Stimulated activated CD8-positive, alpha-beta memory T cell treated with anti-CD3 and anti-CD28 coated beads, Interleukin-2, amount 100 ng/mL, for 1 hour (primary cell): ENCODE measurements around the gene ELMO1.

Experiments used
- DNase-seq, 2 donors: peaks; one replicate each; pipeline ENCODE4 v3.0.0-alpha.2; 2020; ENCODE audit warnings: low read depth in 2 of 2

Gene ELMO1

GRCh38 chr7:37430640-37431039, 18.0 kb downstream of the ELMO1 start:
- DNase-seq: no peak

- DNase-seq: no peak
Observed at GRCh38 chr7:37430171-37430570, 18.5 kb downstream of the ELMO1 start.

GRCh38 chr7:37429435-37429791, 19.3 kb downstream of the ELMO1 start:
- no peak for DNase-seq

DNA sequence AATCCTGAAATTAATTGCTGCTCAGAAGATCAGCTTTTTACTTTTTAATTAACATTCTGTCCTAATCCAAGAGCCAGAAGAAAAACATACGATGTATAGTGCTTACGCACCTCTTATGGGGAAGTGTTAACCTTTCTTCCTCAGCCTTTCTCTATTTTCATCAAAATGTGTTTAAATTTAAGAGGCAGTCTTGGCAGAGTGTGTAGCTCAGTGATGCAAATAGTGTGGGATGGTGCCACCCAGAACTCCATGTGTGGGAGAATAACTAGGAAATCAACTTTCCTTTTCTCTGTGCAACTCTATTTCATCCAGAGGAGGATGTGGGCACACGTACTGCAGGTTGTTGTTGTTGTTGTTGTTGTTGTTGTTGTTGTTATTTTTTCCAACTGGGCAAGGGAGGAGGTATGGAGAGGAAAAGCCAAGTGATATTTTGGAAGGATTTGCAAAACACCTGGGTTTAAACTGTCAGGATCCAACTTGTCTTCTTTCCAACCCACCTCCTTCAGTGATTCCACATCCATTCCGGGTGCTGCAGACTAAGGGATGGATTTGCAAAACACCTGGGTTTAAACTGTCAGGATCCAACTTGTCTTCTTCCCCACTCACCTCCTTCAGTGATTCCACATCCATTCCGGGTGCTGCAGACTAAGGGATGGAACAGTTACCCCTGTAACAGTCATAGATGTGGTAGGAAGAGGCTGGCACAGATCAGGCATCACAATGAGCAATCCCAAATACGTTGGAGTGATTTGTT, 19.8 kb downstream of the ELMO1 start:
- no peak for DNase-seq

DNA sequence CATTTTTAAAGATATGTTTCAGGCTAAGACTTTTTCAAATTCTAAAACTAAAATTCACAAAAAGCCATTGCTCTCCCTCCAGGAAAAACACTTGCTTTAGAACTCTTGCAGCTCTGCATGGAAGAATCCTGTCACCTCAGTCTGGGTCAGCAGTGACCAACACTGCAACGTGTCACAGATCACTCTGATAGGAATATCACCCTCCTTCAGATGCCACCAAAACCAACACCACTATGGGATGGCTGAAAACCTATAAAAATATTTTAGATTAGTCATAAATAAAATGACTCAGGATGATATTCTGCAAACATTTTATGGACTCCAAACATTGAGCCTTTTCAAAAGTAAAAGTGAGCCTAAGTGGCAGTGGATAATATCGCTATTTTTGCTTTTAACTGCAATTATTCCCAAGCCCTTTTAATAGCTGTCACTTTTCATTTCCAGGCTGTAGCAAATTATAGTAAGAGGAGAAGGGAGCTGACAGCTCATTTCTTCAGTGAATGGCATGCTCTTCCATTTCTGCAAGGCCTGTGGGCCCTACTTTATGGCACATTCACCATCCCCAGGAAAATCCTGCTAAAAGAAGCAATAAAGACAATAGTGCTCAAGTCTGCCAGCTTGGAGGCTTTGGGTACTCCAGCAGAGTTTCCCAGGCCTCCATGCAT, 21.3 kb downstream of the ELMO1 start:
- no peak for DNase-seq

GRCh38 chr7:37425498-37425897, 23.2 kb downstream of the ELMO1 start:
- no peak for DNase-seq

GRCh38 chr7:37424995-37425394, 23.7 kb downstream of the ELMO1 start:
- no peak for DNase-seq

- no peak for DNase-seq
Observed at GRCh38 chr7:37424521-37424920, 24.1 kb downstream of the ELMO1 start.

DNA sequence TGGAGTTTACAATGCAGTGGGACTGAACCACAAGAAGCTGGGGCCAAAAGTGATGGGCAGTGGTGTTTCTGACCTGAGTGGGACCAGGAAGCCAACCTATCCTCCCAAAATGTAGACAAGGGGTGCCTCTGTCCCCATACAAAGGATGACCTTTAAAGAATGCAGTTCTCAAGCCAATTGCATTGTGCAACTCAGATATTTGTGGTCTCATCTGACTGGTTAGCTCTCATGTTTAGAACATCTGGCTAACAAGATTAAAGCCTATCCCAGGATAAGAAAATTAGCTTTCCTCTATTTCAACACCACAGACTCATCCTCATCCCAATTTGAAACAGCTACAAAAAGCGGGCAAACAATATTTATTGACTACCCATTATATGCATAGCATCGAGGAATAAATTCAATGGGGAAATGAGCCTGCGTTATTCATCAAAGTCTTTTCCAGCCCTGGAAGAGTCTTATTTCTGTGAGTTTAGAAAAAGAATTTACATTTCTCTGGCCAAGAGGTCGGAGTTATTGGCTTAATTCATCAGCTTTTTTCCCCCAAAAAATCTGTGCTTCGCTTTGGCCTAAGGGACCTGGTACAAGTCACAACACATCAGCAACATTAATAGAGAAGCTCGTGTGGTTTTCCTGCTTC, 26.7 kb downstream of the ELMO1 start:
- DNase-seq: no peak

- DNase-seq: no peak
Observed at GRCh38 chr7:37420946-37421695, 27.5 kb downstream of the ELMO1 start.

GRCh38 chr7:37419496-37419895, 29.2 kb downstream of the ELMO1 start:
- DNase-seq: no peak

GRCh38 chr7:37418381-37418780, 30.3 kb downstream of the ELMO1 start:
- DNase-seq: no peak

GRCh38 chr7:37417107-37417474, 31.6 kb downstream of the ELMO1 start:
- no peak for DNase-seq

DNA sequence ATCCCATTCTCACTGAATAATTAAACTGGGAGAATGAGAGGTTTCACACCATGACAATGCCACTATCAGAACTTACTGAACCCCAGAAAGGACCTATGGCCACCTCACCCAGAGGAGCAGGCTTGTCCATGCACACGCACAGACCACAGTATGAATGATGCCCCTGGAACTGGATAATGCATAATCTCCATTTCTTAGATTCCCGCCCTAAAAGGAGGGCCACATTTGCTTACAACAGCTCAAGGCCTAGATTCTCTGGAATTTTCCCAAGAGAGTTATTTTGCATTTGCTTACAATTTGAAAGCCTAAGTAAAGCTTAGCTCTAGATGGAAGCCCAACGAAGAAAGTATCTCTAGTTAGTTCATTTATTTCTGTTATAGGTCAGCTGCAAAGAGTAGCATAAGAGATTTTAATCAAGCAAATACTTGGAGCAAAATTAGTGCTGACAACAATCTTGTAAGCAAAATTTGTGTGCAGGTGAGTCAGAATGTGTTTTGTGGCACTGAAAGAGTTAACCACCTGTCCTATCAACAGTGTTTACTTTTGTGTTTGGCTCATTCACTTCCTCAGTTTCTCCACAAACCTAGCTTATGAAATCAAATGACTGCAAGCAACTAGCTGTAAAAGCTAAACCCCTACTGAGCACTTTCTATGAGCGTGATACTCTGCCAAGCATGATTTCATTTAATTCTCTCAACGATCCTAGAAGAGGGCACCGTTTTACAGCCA, 32.1 kb downstream of the ELMO1 start:
- no peak for DNase-seq

DNA sequence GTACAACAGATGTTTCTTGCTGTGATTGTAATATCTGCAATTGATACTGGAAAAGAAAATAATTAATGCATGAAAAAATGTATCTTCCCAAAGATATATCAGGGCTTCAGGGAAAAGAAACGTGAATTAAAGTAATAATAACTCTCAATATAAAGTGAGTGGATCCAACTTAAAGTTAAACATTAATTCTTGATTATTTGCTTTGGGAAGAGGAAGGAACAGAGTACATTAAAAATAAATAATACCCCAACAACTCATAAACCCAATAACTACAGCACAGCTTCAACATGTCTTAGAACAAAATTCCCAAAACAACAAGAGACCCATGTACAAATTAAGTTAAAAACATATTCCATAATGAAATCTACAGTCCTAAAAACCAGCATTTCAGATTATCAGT, 33.0 kb downstream of the ELMO1 start:
- DNase-seq: no peak

- no peak for DNase-seq
Observed at GRCh38 chr7:37414352-37414983, 34.2 kb downstream of the ELMO1 start.

- no peak for DNase-seq
Observed at GRCh38 chr7:37411444-37412034, 37.1 kb downstream of the ELMO1 start.

- DNase-seq: no peak
Observed at GRCh38 chr7:37410305-37411229, 38.1 kb downstream of the ELMO1 start.

GRCh38 chr7:37409461-37409860, 39.2 kb downstream of the ELMO1 start:
- no peak for DNase-seq
